Measurements from ENCODE around the gene MRPS23. TPM values are rescaled to one million over a fixed set of nuclear protein-coding genes. Genes with fewer than 3 reads are reported as not detected.

Gene MRPS23
- polyA plus RNA-seq, 1 donor = 40.3 TPM

DNA sequence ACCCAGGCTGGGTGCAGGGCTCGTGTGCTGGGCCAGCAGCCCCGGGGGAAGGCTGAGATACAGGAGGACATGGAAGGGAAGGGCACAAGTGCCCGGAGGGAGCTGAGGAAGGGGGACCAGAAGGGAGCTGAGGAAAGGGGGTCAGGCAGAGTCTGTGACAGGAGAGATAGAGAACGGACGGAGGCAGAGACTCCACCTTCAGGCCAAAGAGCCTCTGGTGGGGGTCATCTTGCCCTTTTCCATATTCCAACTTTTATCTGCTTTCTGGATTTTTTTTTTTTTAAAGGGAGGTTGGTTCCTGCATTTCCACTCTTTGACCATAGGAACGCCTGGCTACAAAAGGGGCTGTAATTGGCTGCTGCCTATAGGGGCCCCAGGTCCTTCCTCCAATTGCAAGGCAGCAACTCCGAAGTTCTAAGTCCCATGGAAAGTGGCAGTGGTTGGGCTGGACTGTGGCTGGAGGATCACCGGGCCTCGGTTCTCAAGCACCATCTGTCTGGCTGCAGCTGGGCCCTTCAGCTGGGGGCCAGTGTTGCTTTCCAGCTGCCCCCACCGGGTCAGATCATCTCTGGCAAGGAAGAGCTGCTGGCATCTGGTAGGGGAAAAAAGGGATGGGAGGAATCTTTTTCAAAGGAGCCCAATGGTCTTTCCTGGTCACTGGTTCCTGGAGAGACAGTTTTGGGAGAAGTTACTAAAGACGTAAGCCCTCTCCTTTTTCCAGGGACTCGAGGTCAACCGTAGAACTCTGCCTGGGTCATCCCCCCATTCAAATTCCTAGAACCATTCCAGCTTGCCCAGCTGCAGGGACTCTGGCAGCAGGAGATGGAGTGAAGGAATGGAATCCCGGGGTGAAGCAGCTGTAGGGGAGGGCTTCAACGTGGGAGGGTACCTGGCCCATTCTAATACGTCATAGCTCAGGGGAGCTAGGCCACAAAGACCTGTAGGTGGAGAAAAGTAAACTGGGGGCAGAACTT, 13.1 kb upstream of the MRPS23 start:
- peak; percentile 73 to 89 for DNase-seq
- Histone ChIP-seq H3K9me3 (ENCODE audit: control insufficient read depth, low read depth, low read length) (no peaks in the 10 kb centered on the region), H3K27me3 (ENCODE audit: control insufficient read depth, insufficient read depth, low read length) (no peaks in the 10 kb centered on the region), H3K4me1 (ENCODE audit: control insufficient read depth, insufficient read depth, low read length) (peaks cover 22% of the 10 kb centered on the region), H3K27ac (ENCODE audit: low read length) (peak overlapping the region; percentile 93), H3K36me3 (ENCODE audit: control insufficient read depth, insufficient read depth, low read length) (peaks cover 12% of the 10 kb centered on the region), H3K4me3 (ENCODE audit: low read length) (peak overlapping the region; percentile 51)
- 60% methylated on average over 2 of the region's 16 CpGs for WGBS (ENCODE audit: insufficient coverage, low lambda C conversion rate)

DNA sequence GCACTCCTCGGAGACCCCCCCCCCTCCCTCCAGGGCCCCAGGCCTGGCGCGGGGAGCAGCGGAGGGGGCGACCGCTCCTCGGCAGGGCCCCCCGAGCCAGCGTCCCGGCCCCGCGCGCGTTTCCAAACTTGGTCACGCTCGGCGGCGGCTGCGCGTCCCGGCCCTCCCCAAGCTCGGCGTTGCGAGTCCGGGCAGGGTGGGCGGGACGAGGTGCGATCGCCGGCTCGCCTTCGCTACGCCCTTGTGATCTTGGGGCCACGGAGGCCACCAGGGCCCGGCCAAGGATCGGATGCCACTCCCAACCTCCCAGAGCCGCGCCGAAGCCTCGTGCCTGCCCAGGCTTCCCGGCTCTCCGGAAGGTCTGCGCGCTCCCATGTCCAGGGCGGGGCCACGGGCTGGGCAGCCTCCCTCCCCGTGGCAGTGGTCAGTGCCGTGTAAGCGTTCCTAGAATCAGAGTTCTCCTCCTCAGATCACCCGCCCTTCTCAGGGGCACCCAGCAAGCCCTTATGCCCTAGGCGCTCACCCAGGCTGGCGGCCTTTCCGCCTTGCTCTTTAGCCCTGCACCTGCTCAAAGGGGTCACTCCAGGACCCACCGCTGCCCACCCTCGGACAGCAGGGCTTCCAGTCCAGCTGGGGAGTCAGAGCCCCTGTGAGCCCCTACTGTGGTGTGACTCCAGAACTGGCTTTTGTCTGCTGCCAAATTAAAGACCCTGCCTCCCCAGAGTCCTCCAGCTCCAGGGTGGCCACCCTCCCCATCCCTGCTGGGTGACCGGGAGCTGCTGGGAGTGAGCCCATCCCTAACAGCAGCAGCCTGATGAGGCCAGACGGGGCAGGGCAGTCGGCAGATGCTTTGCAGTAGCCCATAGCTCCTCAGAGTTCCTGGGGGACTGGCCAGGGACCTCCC, 12.2 kb upstream of the MRPS23 start:
- peaks cover 10% of the 10 kb centered on the region for H3K36me3 ChIP-seq (ENCODE audit: control insufficient read depth, insufficient read depth, low read length)

DNA sequence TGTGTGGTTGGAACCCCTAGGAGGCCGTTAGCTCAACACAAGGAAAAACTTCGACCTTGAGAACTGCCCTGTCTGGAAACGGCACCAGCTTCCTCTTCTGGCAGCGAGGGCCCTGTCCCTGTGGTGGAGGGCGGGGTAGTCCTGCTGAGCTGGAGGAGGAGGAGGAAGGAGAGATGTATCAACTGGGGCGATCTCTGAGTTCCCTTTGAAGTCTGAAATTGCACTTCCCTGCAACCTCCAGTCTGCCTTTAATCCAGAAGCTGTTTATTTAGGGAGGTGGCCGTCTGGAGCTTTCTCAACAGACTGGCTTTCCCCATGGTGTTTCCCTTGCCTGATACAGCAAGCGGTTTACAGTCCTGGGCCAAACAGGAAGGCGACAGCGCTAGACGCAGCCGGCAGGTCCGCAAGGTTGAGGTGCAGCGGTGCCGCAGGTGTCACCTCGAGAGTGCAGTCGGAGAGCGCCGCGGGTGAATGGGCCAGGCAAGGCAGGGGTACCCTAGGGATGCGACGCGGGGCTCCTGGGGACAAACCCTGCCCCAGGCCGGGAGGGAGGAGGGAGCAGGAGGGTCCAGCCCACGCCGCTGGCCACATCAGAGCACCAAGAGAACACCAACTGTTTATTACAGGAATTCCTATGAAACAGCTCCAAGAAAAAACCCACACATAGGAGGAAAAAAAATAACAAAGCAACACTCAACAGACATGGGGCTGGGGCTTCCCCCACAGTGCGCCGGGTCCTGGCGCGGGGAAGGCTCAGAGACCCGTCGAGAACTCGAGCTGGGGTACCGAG, 11.4 kb upstream of the MRPS23 start:
- Histone ChIP-seq H3K4me1 (ENCODE audit: control insufficient read depth, insufficient read depth, low read length) (peaks cover 21% of the 10 kb centered on the region), H3K4me3 (ENCODE audit: low read length) (peak overlapping the region; percentile 51), H3K27ac (ENCODE audit: low read length) (peak overlapping the region; percentile 93), H3K9me3 (ENCODE audit: control insufficient read depth, low read depth, low read length) (no peaks in the 10 kb centered on the region), H3K36me3 (ENCODE audit: control insufficient read depth, insufficient read depth, low read length) (peaks cover 1% of the 10 kb centered on the region), H3K27me3 (ENCODE audit: control insufficient read depth, insufficient read depth, low read length) (no peaks in the 10 kb centered on the region)
- peak; percentile 52 to 90 for DNase-seq
- no CpG with 5 or more reads among the region's 34 CpGs for WGBS (ENCODE audit: insufficient coverage, low lambda C conversion rate)

More for the DNA sequence above, 12.2 kb upstream of the MRPS23 start:
- no CpG with 5 or more reads among the region's 58 CpGs for WGBS (ENCODE audit: insufficient coverage, low lambda C conversion rate)
- Histone ChIP-seq H3K27ac (ENCODE audit: low read length) (peak overlapping the region; percentile 93), H3K4me3 (ENCODE audit: low read length) (peak overlapping the region; percentile 51), H3K4me1 (ENCODE audit: control insufficient read depth, insufficient read depth, low read length) (peaks cover 20% of the 10 kb centered on the region), H3K9me3 (ENCODE audit: control insufficient read depth, low read depth, low read length) (no peaks in the 10 kb centered on the region), H3K27me3 (ENCODE audit: control insufficient read depth, insufficient read depth, low read length) (no peaks in the 10 kb centered on the region)
- DNase-seq = peak; percentile 76 to 91

DNA sequence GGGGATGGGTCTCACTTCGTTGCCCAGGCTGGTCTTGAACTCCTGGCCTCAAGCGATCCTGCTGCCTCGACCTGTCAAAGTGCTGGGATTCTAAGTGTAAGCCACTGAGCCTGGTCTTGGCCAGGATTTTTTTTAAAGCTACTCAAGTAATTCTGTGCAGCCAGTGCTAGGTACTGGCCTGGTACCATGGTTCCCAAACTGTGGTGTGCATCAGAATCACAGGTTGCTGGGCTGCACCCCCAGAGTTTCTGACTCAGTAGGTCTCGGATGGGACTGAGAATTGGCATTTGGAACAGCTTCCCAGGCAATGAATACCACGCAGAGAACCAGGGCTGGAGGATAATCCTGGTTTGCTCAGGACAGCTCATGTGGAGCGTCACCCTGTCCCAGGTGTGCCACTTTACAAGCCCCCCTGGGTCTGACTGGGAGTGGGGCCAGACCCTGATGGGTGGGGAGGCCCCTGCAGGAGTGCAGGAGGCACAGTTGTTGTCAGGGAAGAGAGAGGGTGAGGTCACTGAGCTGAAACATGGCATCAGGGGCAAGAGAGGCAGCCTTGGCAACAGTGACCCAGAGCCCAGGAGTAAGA, 10.7 kb upstream of the MRPS23 start:
- H3K4me1 ChIP-seq (ENCODE audit: control insufficient read depth, insufficient read depth, low read length) = peaks cover 28% of the 10 kb centered on the region
- H3K9me3 ChIP-seq (ENCODE audit: control insufficient read depth, low read depth, low read length) = no peaks in the 10 kb centered on the region
- no CpG with 5 or more reads among the region's 6 CpGs for WGBS (ENCODE audit: insufficient coverage, low lambda C conversion rate)
- DNase-seq = no peak
- H3K4me3 ChIP-seq (ENCODE audit: low read length) = no peak overlapping the region
- peak overlapping the region; percentile 93 for H3K27ac ChIP-seq (ENCODE audit: low read length)
- H3K27me3 ChIP-seq (ENCODE audit: control insufficient read depth, insufficient read depth, low read length) = no peaks in the 10 kb centered on the region
- no peaks in the 10 kb centered on the region for H3K36me3 ChIP-seq (ENCODE audit: control insufficient read depth, insufficient read depth, low read length)

DNA sequence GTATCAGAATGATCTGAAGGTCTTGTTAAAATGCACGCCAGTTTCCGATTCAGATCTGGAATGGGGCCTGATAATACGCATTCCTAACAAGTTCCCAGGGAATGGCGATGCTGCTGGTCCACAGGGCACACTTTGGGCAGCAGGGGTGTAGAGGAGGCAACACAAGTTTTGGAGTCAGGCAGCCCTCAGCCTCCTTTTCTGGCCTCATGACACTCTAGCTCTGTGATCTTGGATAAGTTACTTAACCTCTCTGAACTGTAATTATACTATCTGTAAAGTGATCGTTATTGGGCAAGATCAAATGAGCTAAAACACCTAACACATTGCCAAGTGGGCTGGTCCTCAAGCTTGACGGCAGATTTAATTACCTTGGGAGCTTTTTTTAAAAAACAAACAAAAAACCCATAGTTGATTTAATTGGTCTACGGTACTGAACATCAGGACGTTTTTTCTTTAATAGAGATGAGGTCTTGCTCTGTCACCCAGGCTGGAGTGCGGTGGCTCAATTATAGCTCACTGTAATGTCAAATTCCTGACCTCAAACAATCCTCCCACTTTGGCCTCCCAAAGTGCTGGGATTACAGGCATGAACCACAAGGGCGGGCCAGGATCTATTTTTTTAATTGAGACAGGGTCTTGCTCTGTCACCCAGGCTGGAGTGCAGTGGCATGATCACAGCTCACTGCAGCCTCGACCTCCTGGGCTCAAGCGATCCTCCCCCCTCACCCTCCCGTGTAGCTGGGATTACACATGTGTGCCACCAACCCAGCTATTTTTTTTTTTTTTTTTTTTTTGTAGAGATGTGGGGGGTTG, 10.0 kb upstream of the MRPS23 start:
- no peaks in the 10 kb centered on the region for H3K36me3 ChIP-seq (ENCODE audit: control insufficient read depth, insufficient read depth, low read length)
- H3K27ac ChIP-seq (ENCODE audit: low read length) = no peak overlapping the region
- H3K4me1 ChIP-seq (ENCODE audit: control insufficient read depth, insufficient read depth, low read length) = peaks cover 35% of the 10 kb centered on the region
- H3K27me3 ChIP-seq (ENCODE audit: control insufficient read depth, insufficient read depth, low read length) = no peaks in the 10 kb centered on the region
- H3K9me3 ChIP-seq (ENCODE audit: control insufficient read depth, low read depth, low read length) = no peaks in the 10 kb centered on the region
- WGBS (ENCODE audit: insufficient coverage, low lambda C conversion rate) = 60% methylated on average over 1 of the region's 13 CpGs
- H3K4me3 ChIP-seq (ENCODE audit: low read length) = no peak overlapping the region
- DNase-seq = no peak

DNA sequence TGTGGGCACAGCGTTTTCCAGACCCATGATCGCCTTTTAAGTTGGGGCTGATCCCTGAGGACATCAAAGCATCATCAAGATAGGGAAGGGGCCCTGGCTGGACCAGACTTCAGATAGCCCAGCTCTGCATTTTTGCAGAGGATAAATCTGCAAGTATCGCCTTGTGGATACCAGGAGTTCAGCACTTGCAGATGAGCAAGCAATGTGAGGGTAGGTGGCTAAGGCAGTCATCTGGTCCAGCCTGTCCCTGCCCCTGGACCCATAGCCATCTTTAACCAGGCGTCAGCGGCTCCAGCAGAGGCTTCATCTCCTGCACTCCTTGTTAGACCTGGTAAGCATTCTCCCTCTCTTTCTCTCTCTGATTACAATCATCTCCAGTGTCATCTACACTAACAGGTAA, 9.0 kb upstream of the MRPS23 start:
- Histone ChIP-seq H3K27ac (ENCODE audit: low read length) (no peak overlapping the region), H3K9me3 (ENCODE audit: control insufficient read depth, low read depth, low read length) (no peaks in the 10 kb centered on the region), H3K4me1 (ENCODE audit: control insufficient read depth, insufficient read depth, low read length) (peaks cover 38% of the 10 kb centered on the region), H3K4me3 (ENCODE audit: low read length) (no peak overlapping the region), H3K27me3 (ENCODE audit: control insufficient read depth, insufficient read depth, low read length) (no peaks in the 10 kb centered on the region), H3K36me3 (ENCODE audit: control insufficient read depth, insufficient read depth, low read length) (no peaks in the 10 kb centered on the region)
- DNase-seq = no peak
- WGBS (ENCODE audit: insufficient coverage, low lambda C conversion rate) = no CpG with 5 or more reads among the region's 5 CpGs

DNA sequence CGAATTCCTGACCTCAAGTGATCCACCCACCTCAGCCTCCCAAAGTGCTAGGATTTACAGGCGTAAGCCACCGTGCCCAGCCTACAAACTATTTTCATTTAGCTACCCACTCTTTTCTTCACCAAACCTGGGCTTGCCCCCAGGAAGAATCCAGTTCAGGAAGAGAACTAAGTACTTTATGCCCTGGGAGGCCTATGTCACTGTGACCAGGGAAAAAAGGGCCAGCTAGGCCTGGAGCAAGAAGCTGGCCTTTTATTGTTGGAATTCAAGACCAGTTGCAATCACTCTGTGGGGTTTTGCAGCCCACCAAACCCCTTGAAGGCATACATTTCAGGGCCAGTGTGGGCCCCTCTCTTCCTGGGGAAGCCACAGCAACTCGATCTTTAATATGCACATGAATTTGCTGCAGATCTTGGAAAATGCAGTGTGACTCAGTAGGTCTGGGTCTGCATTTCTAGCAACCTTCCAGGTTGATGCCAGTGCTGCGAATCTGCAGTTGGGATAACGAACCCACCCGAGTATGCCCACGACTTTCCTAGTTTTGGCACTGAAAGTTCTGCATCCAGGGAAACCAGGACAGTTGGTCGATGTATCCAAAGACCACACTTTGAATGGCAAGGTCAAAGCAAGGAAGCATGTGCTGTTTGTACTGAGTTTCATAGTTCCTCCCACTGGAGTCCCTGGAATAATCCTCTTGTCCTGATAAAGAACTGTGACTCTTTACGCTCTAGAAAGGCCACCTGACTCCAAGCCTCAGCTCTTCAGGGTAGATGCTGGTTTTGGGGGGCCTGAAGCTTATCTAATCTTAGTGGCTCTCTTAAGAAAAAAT, 7.2 kb upstream of the MRPS23 start:
- no peak for DNase-seq
- WGBS (ENCODE audit: insufficient coverage, low lambda C conversion rate) = no CpG with 5 or more reads among the region's 10 CpGs
- Histone ChIP-seq H3K27me3 (ENCODE audit: control insufficient read depth, insufficient read depth, low read length) (no peaks in the 10 kb centered on the region), H3K4me3 (ENCODE audit: low read length) (no peak overlapping the region), H3K36me3 (ENCODE audit: control insufficient read depth, insufficient read depth, low read length) (no peaks in the 10 kb centered on the region), H3K4me1 (ENCODE audit: control insufficient read depth, insufficient read depth, low read length) (peaks cover 50% of the 10 kb centered on the region), H3K27ac (ENCODE audit: low read length) (no peak overlapping the region), H3K9me3 (ENCODE audit: control insufficient read depth, low read depth, low read length) (no peaks in the 10 kb centered on the region)

DNA sequence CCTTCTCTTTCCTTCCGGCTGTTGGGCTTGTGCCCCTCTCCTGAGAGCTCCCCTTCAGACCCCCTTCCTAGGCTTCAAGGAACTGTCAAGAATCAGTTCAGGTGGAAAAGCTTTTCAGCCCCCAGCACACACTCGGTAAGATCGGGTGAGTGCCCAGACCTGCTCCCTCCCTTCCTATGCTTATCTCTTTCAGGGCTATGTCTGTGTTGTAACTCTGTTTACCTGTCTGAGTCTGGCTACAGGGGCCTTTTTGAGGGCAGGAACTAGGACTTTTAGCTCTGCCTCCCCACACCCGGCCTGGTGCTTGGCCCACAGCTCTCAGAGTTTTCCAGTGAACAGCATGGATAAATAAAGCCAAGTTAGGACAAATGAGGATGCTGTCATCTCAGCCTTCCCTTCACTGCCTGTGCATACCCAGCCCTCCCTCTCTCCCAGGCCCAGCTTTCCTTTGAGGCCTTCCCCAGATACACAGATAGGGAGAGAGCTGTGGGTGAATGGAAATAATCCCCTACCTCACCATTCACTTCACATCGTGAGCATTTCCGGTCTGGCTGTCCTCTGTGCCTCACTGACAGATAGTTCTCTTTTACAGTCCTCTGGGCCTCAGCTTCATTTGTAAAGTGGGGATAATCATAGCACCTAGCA, 5.7 kb upstream of the MRPS23 start:
- WGBS (ENCODE audit: insufficient coverage, low lambda C conversion rate) = no CpG with 5 or more reads among the region's 6 CpGs
- peak in 1 of 2 donors; percentile 72 for DNase-seq
- H3K27me3 ChIP-seq (ENCODE audit: control insufficient read depth, insufficient read depth, low read length) = no peaks in the 10 kb centered on the region
- no peak overlapping the region for H3K4me3 ChIP-seq (ENCODE audit: low read length)
- H3K36me3 ChIP-seq (ENCODE audit: control insufficient read depth, insufficient read depth, low read length) = no peaks in the 10 kb centered on the region
- H3K4me1 ChIP-seq (ENCODE audit: control insufficient read depth, insufficient read depth, low read length) = peaks cover 49% of the 10 kb centered on the region
- H3K27ac ChIP-seq (ENCODE audit: low read length) = no peak overlapping the region
- H3K9me3 ChIP-seq (ENCODE audit: control insufficient read depth, low read depth, low read length) = no peaks in the 10 kb centered on the region

Measured in large intestine (tissue), 3 donors.